ENCODE measurements around the gene ZNF529. TPM values are rescaled to one million over a fixed set of nuclear protein-coding genes. Genes with fewer than 3 reads are reported as not detected.

ZNF529 gene
- total and polyA plus RNA-seq, 10 of the 15 experiments (the other 5 are each of a cell fraction or from before 2014, with no cell fraction given), result 1.8 to 12.5 (median 4.5) TPM

DNA sequence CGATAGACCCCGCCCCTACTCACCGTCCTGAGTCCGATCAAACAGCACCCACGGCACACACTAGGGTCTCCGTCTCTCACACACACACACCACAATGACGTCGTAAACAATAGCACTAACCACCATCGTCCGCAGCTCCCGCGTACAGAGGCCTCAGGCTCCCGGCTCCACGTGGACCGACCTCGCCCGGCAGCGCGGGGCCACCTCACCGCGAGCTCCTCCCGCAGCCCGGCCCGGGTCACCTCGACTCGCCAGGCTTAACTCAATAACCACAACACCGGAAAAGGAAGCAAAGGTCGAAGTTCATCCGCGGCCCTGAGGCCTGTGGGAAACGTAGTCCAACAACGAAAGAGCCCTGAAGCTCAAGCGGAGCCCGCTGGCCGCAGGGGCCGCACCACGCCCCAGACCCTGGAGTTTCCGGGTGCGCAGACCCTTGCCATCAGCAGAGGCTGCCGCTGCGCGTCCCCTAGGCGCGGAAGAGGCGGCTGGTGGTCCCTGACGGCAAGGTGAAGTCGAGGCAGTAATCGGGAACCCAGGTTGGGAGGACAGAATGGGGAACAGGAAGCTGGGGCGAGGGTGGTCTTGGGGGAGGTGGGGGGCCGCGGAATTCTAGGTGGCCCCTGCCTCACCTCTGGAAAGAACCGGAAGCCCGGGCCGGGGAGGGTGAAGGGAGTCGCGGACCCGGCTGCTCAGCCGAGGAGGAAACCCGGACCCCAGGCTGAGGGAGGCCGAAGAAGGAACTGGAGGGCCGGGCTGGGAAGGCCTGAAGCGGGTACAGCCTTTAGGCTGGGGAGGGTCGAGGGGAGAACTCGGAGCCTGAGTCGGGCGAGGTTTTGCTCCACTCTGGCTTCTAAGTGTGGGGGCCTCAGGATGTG lies at the start of gene ZNF529 (continued):
- TF ChIP-seq FOS (IDR thresholded peaks at IDR 0.05; ENCODE audit: borderline replicate concordance, extremely low read depth, insufficient read length) (no peak), JUNB (IDR thresholded peaks at IDR 0.05) (no peak), EGR1 (IDR thresholded peaks at IDR 0.05; ENCODE audit: borderline replicate concordance in 1 of 2, low read depth in 2 of 2, low read length in 2 of 2) (no peak), RCOR1 (conservative IDR thresholded peaks at IDR 0.05; ENCODE audit: low read depth, low read length) (no peak), SMARCA5 (IDR thresholded peaks at IDR 0.05) (no peak), MEF2A (IDR thresholded peaks at IDR 0.05; ENCODE audit: insufficient read depth, low read depth, low read length) (no peak), TARDBP (IDR thresholded peaks at IDR 0.05; ENCODE audit: borderline replicate concordance) (peak; percentile 95), HDAC2 (IDR thresholded peaks at IDR 0.05) (no peak), ZNF207 (IDR thresholded peaks at IDR 0.05; ENCODE audit: borderline replicate concordance) (0 out of 2 replicates have a peak, but pooled peaks have one; percentile 47), CBFB (IDR thresholded peaks at IDR 0.05; ENCODE audit: low read depth) (peak; percentile 91), ZBED1 (IDR thresholded peaks at IDR 0.05; ENCODE audit: borderline replicate concordance) (no peak), FOXK2 (IDR thresholded peaks at IDR 0.05) (peak; percentile 38; the same call in 1 of the 2 replicates), DPF2 (IDR thresholded peaks at IDR 0.05) (peak; percentile 57), BACH1 (IDR thresholded peaks at IDR 0.05; ENCODE audit: borderline replicate concordance) (0 out of 2 replicates have a peak, but pooled peaks have one; percentile 58), BHLHE40 (IDR thresholded peaks at IDR 0.05; ENCODE audit: borderline replicate concordance in 1 of 2, low read depth in 2 of 2, low read length in 1 of 2) (peak in 1 of 2 experiments; percentile 69; a peak in 2 of 4 replicates), RAD51 (IDR thresholded peaks at IDR 0.05) (no peak)
- TF ChIP-seq, protein P1, sequence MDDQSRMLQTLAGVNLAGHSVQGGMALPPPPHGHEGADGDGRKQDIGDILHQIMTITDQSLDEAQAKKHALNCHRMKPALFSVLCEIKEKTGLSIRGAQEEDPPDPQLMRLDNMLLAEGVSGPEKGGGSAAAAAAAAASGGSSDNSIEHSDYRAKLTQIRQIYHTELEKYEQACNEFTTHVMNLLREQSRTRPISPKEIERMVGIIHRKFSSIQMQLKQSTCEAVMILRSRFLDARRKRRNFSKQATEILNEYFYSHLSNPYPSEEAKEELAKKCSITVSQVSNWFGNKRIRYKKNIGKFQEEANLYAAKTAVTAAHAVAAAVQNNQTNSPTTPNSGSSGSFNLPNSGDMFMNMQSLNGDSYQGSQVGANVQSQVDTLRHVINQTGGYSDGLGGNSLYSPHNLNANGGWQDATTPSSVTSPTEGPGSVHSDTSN (IDR thresholded peaks at IDR 0.05; ENCODE audit: insufficient replicate concordance, low read depth, low read length), result no peak
- TF ChIP-seq, protein P2, sequence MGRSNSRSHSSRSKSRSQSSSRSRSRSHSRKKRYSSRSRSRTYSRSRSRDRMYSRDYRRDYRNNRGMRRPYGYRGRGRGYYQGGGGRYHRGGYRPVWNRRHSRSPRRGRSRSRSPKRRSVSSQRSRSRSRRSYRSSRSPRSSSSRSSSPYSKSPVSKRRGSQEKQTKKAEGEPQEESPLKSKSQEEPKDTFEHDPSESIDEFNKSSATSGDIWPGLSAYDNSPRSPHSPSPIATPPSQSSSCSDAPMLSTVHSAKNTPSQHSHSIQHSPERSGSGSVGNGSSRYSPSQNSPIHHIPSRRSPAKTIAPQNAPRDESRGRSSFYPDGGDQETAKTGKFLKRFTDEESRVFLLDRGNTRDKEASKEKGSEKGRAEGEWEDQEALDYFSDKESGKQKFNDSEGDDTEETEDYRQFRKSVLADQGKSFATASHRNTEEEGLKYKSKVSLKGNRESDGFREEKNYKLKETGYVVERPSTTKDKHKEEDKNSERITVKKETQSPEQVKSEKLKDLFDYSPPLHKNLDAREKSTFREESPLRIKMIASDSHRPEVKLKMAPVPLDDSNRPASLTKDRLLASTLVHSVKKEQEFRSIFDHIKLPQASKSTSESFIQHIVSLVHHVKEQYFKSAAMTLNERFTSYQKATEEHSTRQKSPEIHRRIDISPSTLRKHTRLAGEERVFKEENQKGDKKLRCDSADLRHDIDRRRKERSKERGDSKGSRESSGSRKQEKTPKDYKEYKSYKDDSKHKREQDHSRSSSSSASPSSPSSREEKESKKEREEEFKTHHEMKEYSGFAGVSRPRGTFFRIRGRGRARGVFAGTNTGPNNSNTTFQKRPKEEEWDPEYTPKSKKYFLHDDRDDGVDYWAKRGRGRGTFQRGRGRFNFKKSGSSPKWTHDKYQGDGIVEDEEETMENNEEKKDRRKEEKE (IDR thresholded peaks at IDR 0.05), result no peak
- TF ChIP-seq, protein P3, sequence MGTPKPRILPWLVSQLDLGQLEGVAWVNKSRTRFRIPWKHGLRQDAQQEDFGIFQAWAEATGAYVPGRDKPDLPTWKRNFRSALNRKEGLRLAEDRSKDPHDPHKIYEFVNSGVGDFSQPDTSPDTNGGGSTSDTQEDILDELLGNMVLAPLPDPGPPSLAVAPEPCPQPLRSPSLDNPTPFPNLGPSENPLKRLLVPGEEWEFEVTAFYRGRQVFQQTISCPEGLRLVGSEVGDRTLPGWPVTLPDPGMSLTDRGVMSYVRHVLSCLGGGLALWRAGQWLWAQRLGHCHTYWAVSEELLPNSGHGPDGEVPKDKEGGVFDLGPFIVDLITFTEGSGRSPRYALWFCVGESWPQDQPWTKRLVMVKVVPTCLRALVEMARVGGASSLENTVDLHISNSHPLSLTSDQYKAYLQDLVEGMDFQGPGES (IDR thresholded peaks at IDR 0.05), result no peak
- TF ChIP-seq, protein P4, sequence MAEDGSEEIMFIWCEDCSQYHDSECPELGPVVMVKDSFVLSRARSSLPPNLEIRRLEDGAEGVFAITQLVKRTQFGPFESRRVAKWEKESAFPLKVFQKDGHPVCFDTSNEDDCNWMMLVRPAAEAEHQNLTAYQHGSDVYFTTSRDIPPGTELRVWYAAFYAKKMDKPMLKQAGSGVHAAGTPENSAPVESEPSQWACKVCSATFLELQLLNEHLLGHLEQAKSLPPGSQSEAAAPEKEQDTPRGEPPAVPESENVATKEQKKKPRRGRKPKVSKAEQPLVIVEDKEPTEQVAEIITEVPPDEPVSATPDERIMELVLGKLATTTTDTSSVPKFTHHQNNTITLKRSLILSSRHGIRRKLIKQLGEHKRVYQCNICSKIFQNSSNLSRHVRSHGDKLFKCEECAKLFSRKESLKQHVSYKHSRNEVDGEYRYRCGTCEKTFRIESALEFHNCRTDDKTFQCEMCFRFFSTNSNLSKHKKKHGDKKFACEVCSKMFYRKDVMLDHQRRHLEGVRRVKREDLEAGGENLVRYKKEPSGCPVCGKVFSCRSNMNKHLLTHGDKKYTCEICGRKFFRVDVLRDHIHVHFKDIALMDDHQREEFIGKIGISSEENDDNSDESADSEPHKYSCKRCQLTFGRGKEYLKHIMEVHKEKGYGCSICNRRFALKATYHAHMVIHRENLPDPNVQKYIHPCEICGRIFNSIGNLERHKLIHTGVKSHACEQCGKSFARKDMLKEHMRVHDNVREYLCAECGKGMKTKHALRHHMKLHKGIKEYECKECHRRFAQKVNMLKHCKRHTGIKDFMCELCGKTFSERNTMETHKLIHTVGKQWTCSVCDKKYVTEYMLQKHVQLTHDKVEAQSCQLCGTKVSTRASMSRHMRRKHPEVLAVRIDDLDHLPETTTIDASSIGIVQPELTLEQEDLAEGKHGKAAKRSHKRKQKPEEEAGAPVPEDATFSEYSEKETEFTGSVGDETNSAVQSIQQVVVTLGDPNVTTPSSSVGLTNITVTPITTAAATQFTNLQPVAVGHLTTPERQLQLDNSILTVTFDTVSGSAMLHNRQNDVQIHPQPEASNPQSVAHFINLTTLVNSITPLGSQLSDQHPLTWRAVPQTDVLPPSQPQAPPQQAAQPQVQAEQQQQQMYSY (CRISPR knock-in tag; IDR thresholded peaks at IDR 0.05), result no peak
- TF ChIP-seq, protein P5, sequence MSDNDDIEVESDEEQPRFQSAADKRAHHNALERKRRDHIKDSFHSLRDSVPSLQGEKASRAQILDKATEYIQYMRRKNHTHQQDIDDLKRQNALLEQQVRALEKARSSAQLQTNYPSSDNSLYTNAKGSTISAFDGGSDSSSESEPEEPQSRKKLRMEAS (IDR thresholded peaks at IDR 0.05; ENCODE audit: low read depth, low read length), result peak; percentile 95

Data from GM12878 (cell line).